OCI-LY1 (cell line): ENCODE results near the gene ELK4.
A peak's percentile ranks its signal among the peaks of the same experiment; 100 is the strongest.

Experiments used
- H2AFZ ChIP-seq: fragments of 200-600 bp; sonication (generic), shearing (Covaris generic); 2 replicates; pipeline ENCODE4 v1.6.0; 2014; ENCODE audit warnings: antibody characterized with exemption, mild to moderate bottlenecking, low read length
- H3F3A ChIP-seq: fragments of 200-600 bp; sonication (generic), shearing (Covaris generic); 2 replicates; pipeline ENCODE4 v1.6.0; 2014; ENCODE audit warnings: mild to moderate bottlenecking, antibody characterized with exemption, low read length, moderate library complexity; ENCODE audit not compliant: insufficient read depth
- H3K27ac ChIP-seq: fragments of 200-600 bp; sonication (generic); 2 replicates; pipeline ENCODE4 v1.5.1; 2014; ENCODE audit warnings: low read length, mixed run types, mild to moderate bottlenecking, low read depth; ENCODE audit not compliant: poor library complexity, severe bottlenecking
- H3K27me3 ChIP-seq: fragments of 200-600 bp; sonication (generic); 2 replicates; pipeline ENCODE4 v1.6.0; 2014; ENCODE audit warnings: antibody characterized with exemption, mild to moderate bottlenecking, low read length, moderate library complexity; ENCODE audit not compliant: insufficient read depth
- H3K36me3 ChIP-seq: fragments of 200-600 bp; sonication (generic); 2 replicates; pipeline ENCODE4 v1.6.1; 2014; ENCODE audit warnings: mild to moderate bottlenecking, antibody characterized with exemption, low read length, moderate library complexity, mixed read lengths; ENCODE audit not compliant: insufficient read depth
- H3K4me1 ChIP-seq: fragments of 200-600 bp; sonication (generic); 2 replicates; pipeline ENCODE4 v1.5.1; 2014; ENCODE audit warnings: mild to moderate bottlenecking, low read length, moderate library complexity; ENCODE audit not compliant: insufficient read depth, severe bottlenecking
- H3K4me2 ChIP-seq: fragments of 200-600 bp; sonication (generic), shearing (Covaris generic); 2 replicates; pipeline ENCODE4 v1.6.1; 2014; ENCODE audit warnings: low read length
- H3K4me3 ChIP-seq: fragments of 200-600 bp; sonication (generic); 2 replicates; pipeline ENCODE4 v1.5.1; 2014; ENCODE audit warnings: low read length, low read depth, mild to moderate bottlenecking, mixed read lengths; ENCODE audit not compliant: poor library complexity, severe bottlenecking
- H3K79me2 ChIP-seq: fragments of 200-600 bp; shearing (Covaris generic); 2 replicates; pipeline ENCODE4 v1.6.1; 2016; ENCODE audit warnings: mixed run types, low read length, mixed read lengths; ENCODE audit not compliant: insufficient read depth
- H3K9ac ChIP-seq: fragments of 200-600 bp; sonication (generic), shearing (Covaris generic); 2 replicates; pipeline ENCODE4 v1.6.1; 2014; ENCODE audit warnings: mild to moderate bottlenecking, low read length, mixed read lengths
- H3K9me2 ChIP-seq: fragments of 200-600 bp; sonication (generic), shearing (Covaris generic); 2 replicates; pipeline ENCODE4 v1.6.1; 2014; ENCODE audit warnings: low read depth, mild to moderate bottlenecking, low read length, mixed read lengths
- H3K9me3 ChIP-seq: fragments of 200-600 bp; shearing (Covaris generic); 2 replicates; pipeline ENCODE4 v1.6.1; 2014; ENCODE audit warnings: low read length, mixed read lengths
- H4K20me1 ChIP-seq: fragments of 200-600 bp; sonication (generic), shearing (Covaris generic); 2 replicates; pipeline ENCODE4 v1.6.0; 2016; ENCODE audit warnings: mild to moderate bottlenecking, low read length; ENCODE audit not compliant: insufficient read depth
- CTCF ChIP-seq: fragments of 200-600 bp; sonication (generic), shearing (Covaris generic); IDR thresholded peaks from 2 replicates; pipeline ENCODE4 v1.5.1; 2017; ENCODE audit warnings: mild to moderate bottlenecking, antibody characterized with exemption, low read length, moderate library complexity, mixed read lengths
- EZH2 ChIP-seq: fragments of 200-600 bp; sonication (generic), shearing (Covaris generic); IDR thresholded peaks from 2 replicates; pipeline ENCODE4 v1.8.0; 2017; ENCODE audit warnings: borderline replicate concordance, mixed run types, mild to moderate bottlenecking, antibody characterized with exemption, low read length, moderate library complexity, mixed read lengths

The ELK4 gene

GRCh38 chr1:205596876-205597275 is 34.9 kb downstream of the ELK4 start:
- no peaks in the 10 kb centered on the region for H4K20me1 ChIP-seq
- H3F3A ChIP-seq, result peaks cover 7% of the 10 kb centered on the region
- peaks cover 34% of the 10 kb centered on the region; the same call in 1 of the 2 replicates for H3K36me3 ChIP-seq
- H3K4me2 ChIP-seq, result no peak overlapping the region
- H3K79me2 ChIP-seq, result no peaks in the 10 kb centered on the region
- peaks cover 49% of the 10 kb centered on the region for H3K4me1 ChIP-seq
- H3K27ac ChIP-seq, result peak overlapping the region; percentile 98
- no peak overlapping the region for H3K9ac ChIP-seq
- H3K4me3 ChIP-seq, result no peak overlapping the region
- no peaks in the 10 kb centered on the region for H3K27me3 ChIP-seq
- TF ChIP-seq EZH2, result no peak
- TF ChIP-seq CTCF, result no peak
- H3K9me3 ChIP-seq, result no peaks in the 10 kb centered on the region
- no peak overlapping the region for H2AFZ ChIP-seq
- H3K9me2 ChIP-seq, result no peaks in the 10 kb centered on the region

GRCh38 chr1:205595861-205596260 is 36.0 kb downstream of the ELK4 start:
- peaks cover 57% of the 10 kb centered on the region for H3K4me1 ChIP-seq
- H3K36me3 ChIP-seq, result peaks cover 27% of the 10 kb centered on the region; the same call in 1 of the 2 replicates
- no peaks in the 10 kb centered on the region for H4K20me1 ChIP-seq
- no peaks in the 10 kb centered on the region for H3K79me2 ChIP-seq
- peak overlapping the region; percentile 66; the same call in 1 of the 2 replicates for H3K4me2 ChIP-seq
- TF ChIP-seq EZH2 (no peak), CTCF (no peak)
- no peaks in the 10 kb centered on the region for H3K27me3 ChIP-seq
- peak overlapping the region; percentile 31; the same call in 1 of the 2 replicates for H3K9ac ChIP-seq
- peak overlapping the region; percentile 98 for H3K27ac ChIP-seq
- H3K9me3 ChIP-seq, result no peaks in the 10 kb centered on the region
- no peaks in the 10 kb centered on the region for H3K9me2 ChIP-seq
- no peak overlapping the region for H2AFZ ChIP-seq
- H3F3A ChIP-seq, result peaks cover 7% of the 10 kb centered on the region
- peak overlapping the region; percentile 5 for H3K4me3 ChIP-seq

GRCh38 chr1:205595435-205595834 is 36.4 kb downstream of the ELK4 start:
- Histone ChIP-seq H3K27ac (peak overlapping the region; percentile 98), H3K79me2 (no peaks in the 10 kb centered on the region), H3K4me2 (peak overlapping the region; percentile 66), H3K9me2 (no peaks in the 10 kb centered on the region), H3K4me3 (peak overlapping the region; percentile 61), H3K36me3 (peaks cover 23% of the 10 kb centered on the region; the same call in 1 of the 2 replicates), H2AFZ (no peak overlapping the region), H3F3A (peaks cover 7% of the 10 kb centered on the region), H3K27me3 (no peaks in the 10 kb centered on the region), H4K20me1 (no peaks in the 10 kb centered on the region), H3K9me3 (no peaks in the 10 kb centered on the region), H3K9ac (peak overlapping the region; percentile 54; the same call in 1 of the 2 replicates), H3K4me1 (peaks cover 61% of the 10 kb centered on the region)
- TF ChIP-seq CTCF (no peak), EZH2 (no peak)
